Stimulated activated CD4-positive, alpha-beta T cell treated with anti-CD3 and anti-CD28 coated beads, TNF-alpha, amount 100 ng/mL, for 4 hours (primary cell): Measurements from ENCODE around the gene HTR3E.
"Not testable (repeated sequence)": the region's sequence is repeated elsewhere in the genome, so short reads cannot be mapped to it uniquely, and the experiment has no call there.

ENCODE experiments used
- DNase-seq, 3 experiments: peaks; one replicate each; pipeline ENCODE4 v3.0.0-alpha.2; 2020; ENCODE audit warnings: low read depth in 3 of 3

HTR3E gene

DNA sequence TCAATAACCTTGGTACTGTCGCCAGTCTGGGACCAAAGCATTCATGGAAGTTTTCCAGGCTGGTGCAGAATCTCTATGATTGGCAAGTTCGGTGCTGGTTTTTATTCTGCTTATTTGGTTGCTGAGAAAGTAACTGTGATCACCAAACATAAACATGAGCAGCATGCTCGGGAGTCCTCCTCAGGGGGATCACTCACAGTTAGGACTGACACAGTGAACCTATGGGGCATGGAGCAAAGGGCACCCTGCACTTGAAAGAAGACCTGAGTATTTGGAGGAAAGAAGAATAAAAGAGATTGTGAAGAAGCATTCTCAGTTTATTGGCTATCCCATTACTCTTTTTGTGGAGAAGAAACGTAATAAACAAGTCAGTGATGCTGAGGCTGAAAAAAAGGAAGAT lies 19.2 kb downstream of the HTR3E start:
- no peak for DNase-seq

DNA sequence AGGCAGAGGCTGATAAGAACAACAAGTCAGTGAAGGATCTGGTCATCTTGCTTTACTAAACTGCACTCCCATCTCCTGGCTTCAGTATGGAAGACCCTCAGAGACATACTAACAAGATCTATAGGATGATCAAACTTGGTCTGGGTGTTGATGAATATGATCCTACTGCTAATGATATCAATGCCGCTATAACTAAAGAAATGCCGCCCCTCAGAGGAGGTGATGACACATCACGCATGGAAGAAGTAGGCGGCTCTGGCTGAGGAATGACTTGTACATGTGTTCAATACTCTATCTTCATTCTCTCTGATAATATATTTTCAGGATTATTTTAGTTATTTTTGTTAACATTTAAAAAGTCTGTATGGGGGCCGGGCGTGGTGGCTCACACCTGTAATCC lies 20.8 kb downstream of the HTR3E start:
- DNase-seq = no peak

DNA sequence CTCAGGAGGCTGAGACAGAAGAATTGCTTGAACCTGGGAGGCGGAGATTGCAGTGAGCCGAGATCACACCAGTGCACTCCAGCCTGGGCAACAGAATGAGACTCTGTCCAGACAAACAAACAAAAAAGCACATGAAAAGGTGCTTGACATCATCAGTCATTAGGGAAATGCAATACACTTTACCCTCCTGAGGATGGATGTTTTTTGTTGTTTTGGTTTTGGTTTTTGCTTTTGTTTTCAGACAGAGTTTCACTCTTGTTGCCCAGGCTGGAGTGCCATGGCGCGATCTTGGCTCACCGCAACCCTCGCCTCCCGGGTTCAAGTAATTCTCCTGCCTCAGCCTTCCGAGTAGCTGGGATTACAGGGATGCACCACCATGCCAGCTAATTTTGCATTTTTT lies 24.2 kb downstream of the HTR3E start:
- not testable (repeated sequence) for DNase-seq

DNA sequence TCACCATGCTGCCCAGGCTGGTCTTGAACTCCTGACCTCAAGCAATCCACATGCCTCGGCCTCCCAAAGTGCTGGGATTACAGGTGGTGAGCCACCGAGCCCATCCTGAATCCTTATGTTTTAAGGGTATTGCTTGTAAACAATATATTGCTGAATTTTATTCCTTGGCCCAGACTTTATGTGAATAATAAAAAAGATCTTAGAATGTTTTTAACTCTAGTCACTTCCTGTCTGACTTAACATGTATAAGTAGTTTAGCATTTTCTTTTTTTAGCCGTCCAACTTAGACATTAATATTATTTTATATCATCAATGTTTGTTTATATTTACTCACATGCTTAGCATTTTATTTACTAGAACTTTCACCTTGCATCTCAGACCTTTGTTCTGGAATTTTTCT lies 29.1 kb downstream of the HTR3E start:
- no peak for DNase-seq

DNA sequence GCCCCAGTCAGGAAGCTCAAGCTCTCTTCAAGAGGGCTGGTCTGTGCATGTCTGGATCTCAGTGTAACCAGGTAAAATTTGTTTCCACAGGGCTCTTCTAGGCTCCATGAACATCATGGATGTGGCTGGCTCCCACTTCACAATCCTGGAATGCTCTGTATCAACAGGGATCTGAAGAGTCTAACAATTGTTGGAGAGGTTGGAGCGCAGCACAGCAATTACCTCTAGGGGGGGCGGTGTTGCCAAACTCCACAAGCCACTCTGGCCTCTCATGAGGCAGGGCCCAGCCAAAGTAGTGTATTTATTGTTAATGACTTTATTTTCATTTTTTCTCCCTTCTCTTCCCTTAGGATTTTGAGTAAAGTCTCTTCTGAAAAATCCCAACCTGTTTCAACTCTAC lies 32.1 kb downstream of the HTR3E start:
- DNase-seq = no peak

DNA sequence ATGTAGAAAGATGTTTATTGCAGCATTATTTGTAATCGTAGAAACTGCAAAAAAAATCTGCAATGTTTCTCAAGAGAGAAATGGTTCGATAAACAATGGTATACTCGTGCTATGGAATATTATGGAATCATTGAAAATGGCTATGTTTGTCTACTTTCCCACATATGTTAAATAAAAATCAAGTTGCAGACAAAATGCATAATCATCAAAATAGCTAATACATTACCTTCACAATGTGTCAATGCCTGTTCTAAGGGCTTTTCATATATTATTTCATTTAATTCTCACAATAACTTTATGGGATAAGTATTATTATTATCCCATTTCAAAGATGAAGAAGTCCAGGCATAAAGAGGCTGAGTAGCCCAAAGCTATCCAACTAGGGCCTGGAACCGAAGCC lies 36.1 kb downstream of the HTR3E start:
- no peak for DNase-seq

DNA sequence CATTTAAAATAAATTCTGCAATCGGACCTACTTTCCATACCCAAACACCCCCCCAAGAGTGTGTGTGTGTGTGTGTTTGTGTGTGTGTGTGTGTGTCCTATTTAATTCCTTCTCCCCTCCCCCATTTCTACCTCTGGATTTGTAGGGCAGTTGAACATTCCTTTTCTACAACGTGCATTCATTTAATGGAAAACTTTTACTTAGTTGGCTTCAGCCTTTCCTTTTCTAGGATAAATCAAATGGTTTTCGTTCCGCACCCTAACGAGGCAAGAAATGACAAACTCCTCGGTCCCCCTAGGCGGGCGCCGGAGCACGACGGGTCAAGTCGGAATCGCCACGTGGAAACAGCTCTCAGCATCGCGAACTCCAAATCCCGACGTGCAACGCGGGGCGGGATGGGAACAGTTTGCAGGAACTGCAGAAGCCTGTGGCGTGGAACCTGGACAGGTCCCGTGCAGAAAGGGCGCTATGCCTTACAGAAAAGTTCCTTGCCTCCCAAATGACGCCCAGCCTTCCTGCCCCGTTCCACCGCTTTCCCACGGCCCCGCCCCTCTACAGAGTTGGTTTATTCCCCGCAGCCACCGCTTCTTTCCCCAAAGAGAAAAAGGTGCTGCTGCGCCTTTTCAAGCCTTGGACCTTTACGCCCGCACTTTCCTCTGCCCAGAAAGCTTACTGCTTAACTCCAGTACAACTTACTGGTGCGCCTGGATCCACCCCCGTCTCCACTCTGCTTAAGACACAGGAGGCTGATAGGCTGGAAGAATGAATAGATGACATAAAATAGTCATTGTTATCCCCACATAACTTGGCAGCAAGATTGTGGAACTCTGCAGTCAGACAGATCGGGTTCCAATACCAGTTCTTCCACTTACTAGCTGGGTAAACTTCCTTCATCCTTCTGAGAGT lies 37.2 kb downstream of the HTR3E start:
- peak in 1 of 3 experiments; percentile 16 for DNase-seq

DNA sequence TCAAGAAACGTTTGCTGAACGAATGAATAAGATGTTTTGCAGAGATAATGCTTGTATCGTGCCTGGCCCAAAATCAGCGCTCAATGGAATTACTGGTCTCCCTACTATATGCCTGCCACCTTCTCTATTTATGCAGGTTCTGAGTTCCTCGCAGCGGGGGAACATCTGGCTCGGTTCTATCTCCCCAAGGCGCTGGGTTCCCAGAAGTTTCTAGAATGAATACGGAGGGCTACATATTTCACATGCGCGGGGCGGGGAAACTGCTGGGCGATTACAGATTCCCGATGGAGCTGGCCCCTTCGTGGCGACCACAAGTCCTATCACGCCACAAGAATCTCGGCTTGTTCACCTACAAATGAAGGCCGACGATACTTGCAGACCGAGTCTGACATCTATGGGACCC lies 37.9 kb downstream of the HTR3E start:
- no peak for DNase-seq

DNA sequence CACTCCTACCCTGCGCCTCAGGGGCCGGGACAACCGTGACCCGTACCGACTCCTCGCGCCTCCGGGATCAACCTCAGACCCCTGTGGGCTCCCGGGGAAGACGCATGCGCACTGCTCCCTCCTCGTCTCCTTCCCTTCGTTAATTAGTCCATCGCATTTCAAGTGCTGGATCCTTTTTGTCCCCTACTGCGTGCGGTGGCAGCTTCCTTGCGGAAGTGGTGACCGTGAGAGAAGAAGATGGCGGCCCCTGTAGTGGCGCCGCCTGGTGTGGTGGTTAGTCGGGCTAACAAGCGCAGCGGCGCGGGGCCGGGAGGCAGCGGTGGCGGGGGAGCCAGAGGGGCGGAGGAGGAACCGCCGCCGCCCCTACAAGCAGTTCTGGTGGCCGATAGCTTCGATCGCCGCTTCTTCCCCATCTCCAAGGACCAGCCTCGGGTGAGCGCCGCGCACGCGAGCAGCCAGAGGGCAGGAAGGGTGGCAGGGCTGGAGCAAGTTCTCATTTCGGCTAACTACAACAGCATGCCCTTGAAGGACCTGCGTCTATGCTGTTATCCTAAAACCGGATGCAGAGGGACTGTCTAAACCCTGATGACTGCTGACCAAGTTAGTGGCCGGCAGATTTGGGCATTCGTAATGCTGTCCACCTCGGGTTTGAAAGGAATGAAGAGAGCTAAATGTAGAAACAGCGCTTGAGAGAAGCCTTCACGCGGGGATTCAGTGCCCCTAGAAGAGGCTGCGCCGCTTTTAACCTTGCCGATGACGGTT lies 38.5 kb downstream of the HTR3E start, which contains the start of gene EIF2B5:
TSS of gene EIF2B5 (plus strand) at position 210 of the 762 bp plus-strand sequence. CDS start at position 238, 28 bp downstream.
- DNase-seq = peak; percentile 76 to 81 (median 77)

DNA sequence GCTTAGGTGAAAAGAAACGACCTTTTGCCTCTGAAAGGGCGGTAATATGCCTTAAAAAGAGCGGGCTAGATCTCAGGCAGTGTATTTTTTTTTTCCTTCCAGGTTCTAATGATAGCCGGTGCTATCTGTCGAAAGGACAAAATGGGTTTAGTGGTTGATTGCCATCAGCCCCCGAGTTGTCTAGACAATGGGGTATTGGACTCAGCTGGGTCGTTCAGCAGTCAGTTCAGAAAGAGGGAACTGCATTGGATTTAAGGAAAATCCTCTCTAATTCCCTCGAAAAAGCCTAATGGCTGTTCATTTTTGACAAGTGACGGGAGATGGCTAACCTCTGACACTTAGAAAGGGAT lies 39.0 kb downstream of the HTR3E start:
- no peak for DNase-seq

DNA sequence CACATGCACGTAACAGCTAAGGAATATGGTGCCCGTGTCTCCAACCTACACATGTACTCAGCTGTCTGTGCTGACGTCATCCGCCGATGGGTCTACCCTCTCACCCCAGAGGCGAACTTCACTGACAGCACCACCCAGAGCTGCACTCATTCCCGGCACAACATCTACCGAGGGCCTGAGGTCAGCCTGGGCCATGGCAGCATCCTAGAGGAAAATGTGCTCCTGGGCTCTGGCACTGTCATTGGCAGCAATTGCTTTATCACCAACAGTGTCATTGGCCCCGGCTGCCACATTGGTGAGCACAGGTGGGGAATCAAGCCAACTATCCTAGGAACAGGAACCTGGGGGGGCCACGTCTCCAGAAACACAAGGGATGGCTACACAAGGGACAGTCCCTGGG lies 43.6 kb downstream of the HTR3E start:
- no peak for DNase-seq

DNA sequence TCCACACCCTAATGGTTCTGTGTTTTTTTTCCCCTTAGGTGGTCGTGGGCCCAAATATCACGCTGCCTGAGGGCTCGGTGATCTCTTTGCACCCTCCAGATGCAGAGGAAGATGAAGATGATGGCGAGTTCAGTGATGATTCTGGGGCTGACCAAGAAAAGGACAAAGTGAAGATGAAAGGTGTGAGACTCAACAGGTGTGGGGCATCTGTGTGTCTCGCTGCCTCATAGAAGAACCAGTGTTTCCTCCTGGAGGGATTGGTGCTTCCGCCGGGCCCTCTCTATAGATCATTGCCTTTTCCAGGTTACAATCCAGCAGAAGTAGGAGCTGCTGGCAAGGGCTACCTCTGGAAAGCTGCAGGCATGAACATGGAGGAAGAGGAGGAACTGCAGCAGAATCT lies 45.3 kb downstream of the HTR3E start:
- no peak for DNase-seq

DNA sequence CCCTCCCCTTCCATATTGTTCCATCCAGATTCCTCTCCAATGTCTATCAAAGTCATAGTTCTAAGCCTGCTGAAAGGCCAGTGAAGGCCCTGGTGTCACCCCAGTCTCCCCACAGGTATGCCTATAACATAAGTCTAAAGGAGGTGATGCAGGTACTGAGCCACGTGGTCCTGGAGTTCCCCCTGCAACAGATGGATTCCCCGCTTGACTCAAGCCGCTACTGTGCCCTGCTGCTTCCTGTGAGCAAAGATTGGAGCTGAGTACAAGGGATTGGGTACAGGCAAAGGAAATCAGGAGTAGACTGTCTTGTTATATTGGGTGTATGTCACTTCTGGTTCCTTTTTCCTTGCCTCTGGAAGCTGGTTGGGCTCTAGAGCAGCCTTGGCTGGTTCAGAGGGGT lies 46.5 kb downstream of the HTR3E start:
- no peak for DNase-seq

DNA sequence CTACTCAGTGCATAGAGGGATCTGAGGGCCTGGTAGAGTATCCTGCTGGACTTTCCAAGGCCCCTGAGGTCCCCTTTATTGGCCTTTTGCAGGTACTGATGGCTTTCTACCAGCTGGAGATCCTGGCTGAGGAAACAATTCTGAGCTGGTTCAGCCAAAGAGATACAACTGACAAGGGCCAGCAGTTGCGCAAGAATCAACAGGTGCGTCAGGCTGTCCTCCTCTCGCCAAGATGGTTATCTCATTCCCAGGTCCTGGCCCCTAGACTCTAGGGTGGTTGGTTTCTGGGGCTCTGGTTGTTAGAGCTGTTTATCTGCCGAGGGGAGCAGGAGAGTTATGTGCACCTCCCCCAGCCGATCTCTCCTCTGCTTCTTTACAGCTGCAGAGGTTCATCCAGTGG lies 47.6 kb downstream of the HTR3E start:
- no peak for DNase-seq

DNA sequence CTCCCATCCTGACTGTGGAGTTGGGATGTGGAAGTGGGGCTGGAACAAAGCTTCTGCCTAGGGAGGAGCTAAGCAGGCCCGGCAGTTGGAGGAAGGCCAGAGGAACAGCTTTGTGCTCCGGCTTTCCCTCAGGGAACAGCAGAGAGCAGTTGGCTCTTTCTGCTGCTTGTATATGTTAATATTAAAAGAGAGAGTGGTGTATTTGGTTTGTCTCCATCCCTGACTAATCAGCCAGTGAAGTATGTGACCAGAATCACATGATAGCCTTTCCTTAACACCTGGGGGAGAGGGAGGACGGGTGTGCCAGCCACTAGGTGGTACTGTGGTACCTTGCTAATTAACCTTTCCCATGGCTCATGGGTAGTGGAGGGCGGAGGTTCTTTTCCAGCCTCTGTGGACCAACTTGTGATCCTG lies 48.3 kb downstream of the HTR3E start:
- no peak for DNase-seq

DNA sequence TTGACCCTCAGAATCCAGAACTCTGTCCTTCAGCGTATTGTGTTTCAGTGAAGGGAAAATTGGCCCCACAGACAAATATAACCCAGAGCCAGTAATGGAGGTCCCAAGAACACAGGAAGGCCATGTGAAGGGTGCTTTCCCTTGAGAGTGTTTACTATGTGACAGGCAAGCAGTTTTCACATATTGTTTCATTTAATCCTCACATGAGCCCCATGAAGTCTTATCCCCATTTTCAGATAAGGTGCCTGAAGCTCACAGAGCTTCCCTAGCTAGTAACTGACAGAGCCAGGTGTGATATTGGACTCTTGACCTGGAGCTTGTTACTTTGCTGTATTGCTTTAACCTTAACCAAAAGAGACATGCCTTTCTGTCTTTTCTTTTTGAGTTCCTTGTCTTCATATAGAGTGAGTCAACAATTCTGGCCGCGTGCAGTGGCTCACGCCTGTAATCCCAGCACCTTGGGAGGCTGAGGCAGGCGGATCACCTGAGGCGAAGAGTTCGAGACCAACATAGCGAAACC lies 48.9 kb downstream of the HTR3E start:
- DNase-seq = no peak

DNA sequence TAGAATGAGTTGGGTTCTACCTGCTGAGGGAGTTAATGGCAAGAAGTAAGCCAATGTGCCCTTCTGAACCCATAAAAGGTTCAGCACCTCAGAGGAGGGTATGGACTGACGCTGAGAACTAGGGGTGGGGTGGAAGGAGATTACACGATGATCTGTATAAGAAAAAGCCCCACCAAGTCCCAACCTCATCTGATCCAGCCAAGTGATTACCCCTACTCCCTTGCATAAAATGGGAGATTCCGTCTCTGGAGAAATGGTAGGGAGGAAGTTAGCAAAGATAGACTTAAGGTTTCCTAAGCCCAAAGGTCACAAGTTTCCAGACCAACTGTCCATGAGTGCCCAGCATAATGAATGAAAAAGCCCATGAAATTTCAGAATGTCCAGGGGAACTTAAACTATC lies 51.2 kb downstream of the HTR3E start:
- no peak for DNase-seq

DNA sequence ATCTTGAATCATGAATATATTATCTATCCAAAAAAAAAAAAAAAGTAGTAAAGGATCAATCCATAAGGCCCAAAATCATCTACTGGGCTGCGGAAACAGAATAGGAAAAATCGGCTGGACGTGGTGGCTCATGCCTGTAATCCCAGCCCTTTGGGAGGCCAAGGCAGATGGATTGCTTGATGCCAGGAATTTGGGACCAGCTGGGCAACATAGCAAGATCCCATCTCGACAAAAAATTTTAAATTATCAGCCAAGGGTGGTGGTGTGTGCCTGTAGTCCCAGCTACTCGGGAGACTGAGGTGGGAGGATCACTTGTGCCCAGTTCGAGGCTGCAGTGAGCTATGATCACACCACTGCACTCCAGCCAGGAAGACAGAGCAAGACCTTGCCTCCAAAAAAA lies 52.3 kb downstream of the HTR3E start:
- no peak for DNase-seq

DNA sequence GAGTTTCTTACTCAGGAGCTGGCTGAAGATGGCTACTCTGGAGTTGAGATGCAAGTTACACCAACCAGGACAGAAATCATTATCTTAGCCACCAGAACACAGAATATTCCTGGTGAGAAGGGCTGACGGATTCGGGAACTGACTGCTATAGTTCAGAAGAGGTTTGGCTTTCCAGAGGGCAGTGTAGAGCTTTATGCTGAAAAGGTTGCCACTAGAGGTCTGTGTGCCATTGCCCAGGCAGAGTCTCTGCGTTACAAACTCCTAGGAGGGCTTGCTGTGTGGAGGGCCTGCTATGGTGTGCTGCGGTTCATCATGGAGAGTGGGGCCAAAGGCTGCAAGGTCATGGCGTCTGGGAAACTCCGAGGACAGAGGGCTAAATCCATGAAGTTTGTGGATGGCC lies 52.9 kb downstream of the HTR3E start:
- not testable (repeated sequence) for DNase-seq

DNA sequence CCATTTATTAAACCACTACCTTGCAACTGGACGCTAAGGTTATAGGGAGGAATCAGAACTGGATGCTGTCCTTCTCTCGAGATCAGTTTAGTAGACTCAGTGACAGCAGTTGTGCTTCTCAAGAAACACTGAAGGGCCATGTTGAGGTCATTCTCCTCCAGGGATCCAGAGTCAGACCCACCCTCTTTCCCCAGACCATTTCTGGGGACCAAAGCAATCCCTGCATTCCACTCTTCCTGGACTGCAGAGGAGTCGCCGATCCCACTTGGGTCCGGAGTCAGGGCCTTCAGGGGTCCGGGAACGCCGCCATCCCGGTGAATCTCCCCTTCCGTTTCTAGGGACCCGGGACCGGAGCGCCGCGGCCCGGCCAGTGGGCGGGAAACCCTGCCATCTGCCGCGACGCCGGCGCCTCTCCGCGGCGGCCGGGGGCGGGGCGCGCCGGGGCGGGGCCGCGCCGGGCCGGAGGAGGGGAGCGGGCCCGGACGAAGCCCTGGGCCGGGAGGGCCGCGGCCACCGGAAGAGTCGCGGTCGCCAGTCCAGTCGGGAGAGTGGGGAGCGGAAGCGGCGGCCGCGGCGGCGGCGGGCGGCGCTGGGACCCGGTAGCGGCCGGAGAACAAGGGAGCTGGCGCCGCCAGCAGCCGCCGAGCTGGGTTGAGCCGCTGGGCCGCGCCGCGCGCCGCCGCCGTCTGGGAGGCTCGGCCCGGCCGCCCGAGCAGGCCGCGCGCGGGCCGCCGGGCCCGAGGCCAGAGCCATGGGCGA lies 58.2 kb downstream of the HTR3E start, which contains the start of gene DVL3:
TSS of gene DVL3 (plus strand) at position 493 of the 759 bp plus-strand sequence. CDS start at position 752, 259 bp downstream.
- DNase-seq = no peak

DNA sequence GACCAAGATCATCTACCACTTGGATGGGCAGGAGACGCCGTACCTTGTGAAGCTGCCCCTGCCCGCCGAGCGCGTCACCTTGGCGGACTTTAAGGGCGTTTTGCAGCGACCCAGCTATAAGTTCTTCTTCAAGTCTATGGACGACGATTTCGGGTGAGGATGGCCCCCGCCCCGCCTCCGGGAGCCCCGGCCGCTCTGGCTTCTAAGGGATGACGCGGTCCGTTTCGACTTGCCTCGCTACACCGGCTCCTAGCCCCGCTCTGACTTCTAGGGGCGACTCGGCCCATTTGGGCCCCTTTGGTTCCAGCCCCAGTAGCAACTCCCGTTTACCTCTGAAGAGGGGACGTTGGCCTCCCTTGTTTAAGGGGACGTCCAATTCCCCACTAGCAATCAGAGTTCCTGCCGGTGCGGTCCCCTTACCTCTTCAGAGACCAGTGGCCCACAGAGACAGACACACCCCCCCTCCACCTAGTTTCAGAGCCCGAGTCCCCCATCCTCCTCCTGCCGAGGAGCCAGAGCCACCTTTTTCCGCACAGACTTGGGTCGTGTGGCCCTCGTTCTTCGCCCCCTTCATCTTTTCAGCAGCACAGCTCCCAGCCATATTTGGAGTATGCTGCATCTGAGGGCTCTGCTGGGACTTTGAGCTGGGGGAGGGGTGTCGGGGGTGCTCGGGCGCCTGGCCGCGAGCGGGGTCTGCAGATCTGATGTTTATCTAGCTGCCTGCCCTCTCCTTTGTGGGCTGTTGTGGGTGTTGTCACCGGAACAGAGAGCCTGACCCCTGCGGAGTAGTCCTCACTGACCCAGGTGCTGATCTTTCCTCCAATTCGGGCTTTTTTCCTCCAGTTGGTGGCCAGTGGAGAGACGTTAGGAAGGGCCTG lies 59.0 kb downstream of the HTR3E start:
- DNase-seq = no peak
